HepG2 (cell line): Measurements from ENCODE around the gene RABEP1. TPM values are rescaled to one million over a fixed set of nuclear protein-coding genes. Genes with fewer than 3 reads are reported as not detected.

Experiments
- ATAC-seq: fragments of 200-7000 bp; cut with Tn5 transposase; 3 replicates; pipeline ENCODE4 v1.9.1; 2020; ENCODE audit warnings: mild to moderate bottlenecking, moderate library complexity
- BruUV-seq: library from RNA; stranded (reverse); fragments of 400-500 nt; replicated peaks from 2 replicates; lab custom pipeline; 2021; lab: Mats Ljungman, UMichigan
- CTCF ChIA-PET: fragments of 300-600 bp; formaldehyde crosslinking; extraction: SDS; loops from one replicate; lab custom pipeline; 2021; ENCODE audit warnings: low total read pairs, inconsistent platforms, low intra/inter-chr PET ratio; lab: Yijun Ruan, JAX
- POLR2A ChIA-PET: fragments of 350-600 bp; sonication (Branson Sonifier 250); formaldehyde crosslinking; loops from one replicate; lab custom pipeline; 2020; ENCODE audit warnings: antibody characterized with exemption, inconsistent platforms; lab: Yijun Ruan, JAX
- DNase-seq: peaks from one replicate; pipeline ENCODE4 v3.0.0-alpha.2; 2015; ENCODE audit warnings: low spot score
- FAIRE-seq: peaks from 3 replicates; lab custom pipeline; 2011; peaks lifted over from hg19 to GRCh38; lab: Jason Lieb, UNC
- H2AFZ ChIP-seq: one replicate; pipeline ENCODE4 v1.6.1; 2011; ENCODE audit warnings: low read length, inconsistent platforms
- H3K27ac ChIP-seq: fragments of 300-600 bp; 3 replicates; pipeline ENCODE4 v1.8.0; 2011; ENCODE audit warnings: mixed run types, mild to moderate bottlenecking, mixed read lengths, low read length, inconsistent platforms; ENCODE audit not compliant: insufficient read depth; ENCODE audit errors: extremely low read length
- H3K27me3 ChIP-seq, 2 experiments: fragments of 200-600 bp in 1 of 2; 2 replicates in 1 of 2; 3 replicates in 1 of 2; pipeline versions ENCODE4 v1.6.0 to v1.8.0; 2011; ENCODE audit warnings: low read length in 2 of 2, mild to moderate bottlenecking in 2 of 2, moderate library complexity in 2 of 2, inconsistent platforms in 1 of 2; ENCODE audit not compliant: insufficient read depth in 2 of 2, control insufficient read depth in 1 of 2
- H3K36me3 ChIP-seq, 2 experiments: fragments of 200-600 bp in 1 of 2; replicated peaks in 1 of 2; 2 replicates in 1 of 2; 3 replicates in 1 of 2; pipeline versions ENCODE4 v1.5.1 to v1.8.0; 2011; ENCODE audit warnings: low read length in 2 of 2, inconsistent platforms in 1 of 2; ENCODE audit not compliant: insufficient read depth in 2 of 2, control insufficient read depth in 1 of 2
- H3K4me1 ChIP-seq: 2 replicates; pipeline ENCODE4 v1.5.1; 2012; ENCODE audit warnings: low read length, inconsistent platforms; ENCODE audit not compliant: insufficient read depth
- H3K4me2 ChIP-seq: 2 replicates; pipeline ENCODE4 v1.6.0; 2011; ENCODE audit warnings: low read depth, low read length, inconsistent platforms
- H3K4me3 ChIP-seq, 3 experiments: fragments of 200-600 bp in 1 of 3; sonication (generic), shearing (Covaris generic) in 1 of 3; replicated peaks in 1 of 3; 2 replicates each; pipeline ENCODE4 v1.5.1; 2011 to 2016; ENCODE audit warnings: low read length in 3 of 3, inconsistent platforms in 2 of 3, low read depth in 2 of 3, mild to moderate bottlenecking in 2 of 3, control low read depth in 1 of 3, mixed read lengths in 1 of 3; ENCODE audit not compliant: insufficient read depth in 1 of 3
- H3K79me2 ChIP-seq: one replicate; pipeline ENCODE4 v1.6.1; 2011; ENCODE audit warnings: low read length, inconsistent platforms; ENCODE audit not compliant: insufficient read depth
- H3K9ac ChIP-seq: 2 replicates; pipeline ENCODE4 v1.6.0; 2011; ENCODE audit warnings: mild to moderate bottlenecking, low read depth, low read length, inconsistent platforms; ENCODE audit not compliant: insufficient read depth
- H3K9me3 ChIP-seq: 2 replicates; pipeline ENCODE4 v1.5.1; 2012; ENCODE audit warnings: mild to moderate bottlenecking, low read length
- H4K20me1 ChIP-seq: 2 replicates; pipeline ENCODE4 v1.6.0; 2011; ENCODE audit warnings: inconsistent platforms, mild to moderate bottlenecking, low read length, moderate library complexity; ENCODE audit not compliant: insufficient read depth
- CBX1 ChIP-seq: IDR thresholded peaks from one replicate; pipeline ENCODE4 v1.6.1; 2016; ENCODE audit warnings: antibody characterized with exemption, low read depth
- EED ChIP-seq: sonication (generic); formaldehyde crosslinking; IDR thresholded peaks from 2 replicates; pipeline ENCODE4 v1.5.0; 2020; ENCODE audit warnings: mild to moderate bottlenecking, missing genetic modification reagents
- FOXA3 ChIP-seq: IDR thresholded peaks from 2 replicates; pipeline ENCODE4 v1.6.1; 2016; ENCODE audit warnings: missing genetic modification reagents, missing compliant biosample characterization
- MTA3 ChIP-seq: sonication (generic); formaldehyde crosslinking; IDR thresholded peaks from 2 replicates; pipeline ENCODE4 v1.4.0; 2020; ENCODE audit warnings: missing genetic modification reagents
- NFE2 ChIP-seq: sonication (generic); formaldehyde crosslinking; IDR thresholded peaks from 2 replicates; pipeline ENCODE4 v1.4.0; 2020; ENCODE audit warnings: missing genetic modification reagents
- PRDM15 ChIP-seq: sonication (generic); formaldehyde crosslinking; IDR thresholded peaks from 2 replicates; pipeline ENCODE4 v1.4.0; 2020; ENCODE audit warnings: missing genetic modification reagents
- ZNF136 ChIP-seq: sonication (generic); formaldehyde crosslinking; IDR thresholded peaks from 2 replicates; pipeline ENCODE4 v1.8.1; 2022; ENCODE audit warnings: low read depth, mild to moderate bottlenecking, moderate library complexity, missing genetic modification reagents
- WGBS: methylation state at CpG from one replicate; pipeline ENCODE4 v1.1.6; 2017; ENCODE audit warnings: low lambda C conversion rate; 5-methylcytosine and 5-hydroxymethylcytosine counted together
- in situ Hi-C: cut with HindIII; loops from 2 replicates; pipeline ENCODE4 v1.10.0; 2017; ENCODE audit warnings: low pct_unique_long_range_greater_than_20kb; ENCODE audit not compliant: extremely low pct_ligation_motif_present
- intact Hi-C: fragments of 100-400 bp; cut with micrococcal nuclease; formaldehyde crosslinking; loops from one replicate; pipeline ENCODE4 v1.10.0; 2022; ENCODE audit not compliant: unreplicated experiment
- polyA plus RNA-seq, 8 experiments: library from polyadenylated mRNA; depleted of rRNA in 3 of 8; stranded (reverse) in 7 of 8; unstranded in 1 of 8; fragments of >200 nt; fragmentation: Illumina TruSeq in 4 of 8; extraction: Trizol in 4 of 8; gene quantifications; 2 replicates each; pipeline versions ENCODE4 v1.2.1 to v1.2.3, GENCODE V29; 2011 to 2016; ENCODE audit warnings: low read depth in 4 of 8, missing spikeins in 1 of 8, mixed read lengths in 1 of 8; ENCODE audit not compliant: insufficient read depth in 1 of 8
- total RNA-seq, 5 experiments: library from RNA; depleted of rRNA; stranded (reverse); fragments of >200 nt; fragmentation: Illumina TruSeq; extraction: Trizol; gene quantifications; 2 replicates each; pipeline ENCODE4 v1.2.3, GENCODE V29; 2016; ENCODE audit warnings: low read depth in 1 of 5
- TF ChIP-seq, protein P1 (sequence below): IDR thresholded peaks from 2 replicates; pipeline ENCODE4 v1.6.1; 2018; ENCODE audit warnings: missing genetic modification reagents, mild to moderate bottlenecking, missing compliant biosample characterization
- TF ChIP-seq, protein P2 (sequence below): sonication (generic); formaldehyde crosslinking; conservative IDR thresholded peaks from 2 replicates; pipeline ENCODE4 v1.4.0; 2020; ENCODE audit warnings: missing genetic modification reagents

RABEP1 gene
- total and polyA plus RNA-seq, 2 of the 13 experiments (the other 11 are each of a cell fraction or from before 2014, with no cell fraction given): 13.7 to 41.5 TPM

DNA sequence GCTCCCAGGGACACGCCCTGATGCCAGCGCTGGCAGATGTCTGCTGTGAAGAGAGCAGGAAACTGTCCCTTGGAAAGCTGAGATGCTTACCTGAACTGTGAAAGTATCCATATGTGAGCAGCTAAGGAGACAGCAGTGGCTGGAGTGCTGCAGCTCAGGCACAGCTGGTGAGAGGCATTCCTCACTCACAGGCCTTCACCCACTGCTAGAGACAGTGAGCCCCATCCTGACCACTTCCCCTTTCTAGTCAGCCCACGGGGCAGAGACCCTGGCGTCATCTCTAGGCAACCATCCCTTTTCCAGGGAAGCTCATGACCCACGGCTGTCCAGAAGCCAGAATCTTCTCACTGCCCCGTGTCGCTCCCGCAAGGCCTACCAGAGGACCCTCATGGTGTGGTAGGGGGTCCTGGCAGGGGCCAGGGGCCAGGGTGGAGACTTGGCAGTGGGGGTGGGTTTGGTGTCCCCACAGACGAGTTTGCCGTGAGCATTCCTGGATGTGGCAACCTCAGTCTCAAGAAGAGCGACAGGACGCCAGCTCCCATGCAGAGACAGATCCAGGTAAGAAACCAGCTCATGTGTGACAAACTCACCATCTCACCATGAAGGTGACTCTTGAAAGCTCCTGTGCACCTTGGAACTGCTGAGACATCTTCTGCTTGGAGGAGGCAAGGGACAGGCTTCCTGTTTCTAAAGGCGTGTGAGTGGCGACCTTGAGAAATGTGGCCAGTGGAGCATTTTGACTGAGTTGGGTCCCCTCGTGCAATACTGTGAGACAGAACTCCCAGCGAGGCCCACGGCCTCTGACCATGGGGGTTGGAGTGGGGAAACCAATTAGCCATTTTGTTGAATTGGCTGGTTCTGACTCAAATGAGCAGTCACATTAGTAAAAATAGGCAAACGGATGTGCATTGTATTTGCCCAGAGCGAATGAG lies 47.2 kb upstream of the RABEP1 start, which contains the start of gene SCIMP:
Gene SCIMP (minus strand): TSS at position 216 of the 932 bp plus-strand sequence. CDS start 105 bp downstream, at position 111.
- no peaks in the 10 kb centered on the region for H3K79me2 ChIP-seq
- H2AFZ ChIP-seq: no peak within 1 kb of the TSS
- DNase-seq (no peak), FAIRE-seq (no peak), ATAC-seq (no peak)
- peaks cover 34% of the 10 kb centered on the region for H4K20me1 ChIP-seq
- no peak within 1 kb of the TSS for H3K4me2 ChIP-seq
- no TSS peak for BruUV-seq
- H3K27ac ChIP-seq: no peak within 1 kb of the TSS
- ChIA-PET POLR2A (no interaction called here), CTCF (no interaction called here)
- no peak for TF ChIP-seq FOXA3 (CRISPR knock-in tag)
- no peak for TF ChIP-seq PRDM15 (CRISPR knock-in tag)
- no peak for TF ChIP-seq CBX1
- no peak for TF ChIP-seq ZNF136
- no peak for TF ChIP-seq NFE2
- TF ChIP-seq, protein P1, sequence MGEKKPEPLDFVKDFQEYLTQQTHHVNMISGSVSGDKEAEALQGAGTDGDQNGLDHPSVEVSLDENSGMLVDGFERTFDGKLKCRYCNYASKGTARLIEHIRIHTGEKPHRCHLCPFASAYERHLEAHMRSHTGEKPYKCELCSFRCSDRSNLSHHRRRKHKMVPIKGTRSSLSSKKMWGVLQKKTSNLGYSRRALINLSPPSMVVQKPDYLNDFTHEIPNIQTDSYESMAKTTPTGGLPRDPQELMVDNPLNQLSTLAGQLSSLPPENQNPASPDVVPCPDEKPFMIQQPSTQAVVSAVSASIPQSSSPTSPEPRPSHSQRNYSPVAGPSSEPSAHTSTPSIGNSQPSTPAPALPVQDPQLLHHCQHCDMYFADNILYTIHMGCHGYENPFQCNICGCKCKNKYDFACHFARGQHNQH: no peak
- TF ChIP-seq, protein P2, sequence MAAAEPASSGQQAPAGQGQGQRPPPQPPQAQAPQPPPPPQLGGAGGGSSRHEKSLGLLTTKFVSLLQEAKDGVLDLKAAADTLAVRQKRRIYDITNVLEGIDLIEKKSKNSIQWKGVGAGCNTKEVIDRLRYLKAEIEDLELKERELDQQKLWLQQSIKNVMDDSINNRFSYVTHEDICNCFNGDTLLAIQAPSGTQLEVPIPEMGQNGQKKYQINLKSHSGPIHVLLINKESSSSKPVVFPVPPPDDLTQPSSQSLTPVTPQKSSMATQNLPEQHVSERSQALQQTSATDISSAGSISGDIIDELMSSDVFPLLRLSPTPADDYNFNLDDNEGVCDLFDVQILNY (CRISPR knock-in tag): no peak
- no peak for TF ChIP-seq MTA3 (CRISPR knock-in tag)
- no peak for TF ChIP-seq EED (CRISPR knock-in tag)
- H3K9me3 ChIP-seq: no peaks in the 10 kb centered on the region
- H3K27me3 ChIP-seq: peaks cover 5 to 45% of the 10 kb centered on the region in 2 experiments; a peak in 4 of 5 replicates
- in situ Hi-C loops: no loop called here
- peaks cover 21% of the 10 kb centered on the region for H3K4me1 ChIP-seq
- no peaks in the 10 kb centered on the region for H3K36me3 ChIP-seq
- no peak within 1 kb of the TSS for H3K4me3 ChIP-seq
- WGBS: 64% methylated on average over 9 of the region's 19 CpGs
- no peak within 1 kb of the TSS for H3K9ac ChIP-seq
- intact Hi-C loops: no loop called here
